Heart left ventricle (tissue), 16 donors: ENCODE data around the gene RNF123. TPM values are rescaled to one million over a fixed set of nuclear protein-coding genes. Genes with fewer than 3 reads are reported as not detected.

ENCODE experiments used
- ATAC-seq, 4 donors: fragments of 200-7000 bp; cut with Tn5 transposase; one replicate each; pipeline ENCODE4 v1.9.1; 2020 to 2022; ENCODE audit warnings: moderate library complexity in 4 of 4, mild to moderate bottlenecking in 3 of 4, moderate number of reproducible peaks in 1 of 4
- DNase-seq, 5 donors: peaks; one replicate each; pipeline ENCODE4 v3.0.0-alpha.2; 2020
- H3K27ac ChIP-seq, 12 donors: fragments of 200-600 bp; sonication (generic) in 4 of 12; one replicate each; pipeline versions ENCODE4 v1.5.0 to v1.8.0; 2016 to 2022; ENCODE audit warnings: mild to moderate bottlenecking in 2 of 12
- H3K27me3 ChIP-seq, 9 donors: fragments of 200-600 bp; sonication (generic) in 2 of 9; one replicate each; pipeline versions ENCODE4 v1.5.1 to v1.8.0; 2016 to 2022; ENCODE audit warnings: mild to moderate bottlenecking in 3 of 9
- H3K36me3 ChIP-seq, 9 donors: fragments of 200-600 bp; sonication (generic) in 2 of 9; one replicate each; pipeline versions ENCODE4 v1.5.0 to v1.8.0; 2018 to 2022; ENCODE audit warnings: mild to moderate bottlenecking in 2 of 9
- H3K4me1 ChIP-seq, 12 donors: fragments of 200-600 bp; sonication (generic) in 4 of 12; one replicate each; pipeline versions ENCODE4 v1.5.0 to v1.8.0; 2016 to 2022; ENCODE audit warnings: mild to moderate bottlenecking in 3 of 12
- H3K4me3 ChIP-seq, 12 donors: fragments of 200-600 bp; sonication (generic) in 4 of 12; one replicate each; pipeline versions ENCODE4 v1.5.0 to v1.8.0; 2017 to 2022; ENCODE audit warnings: mild to moderate bottlenecking in 9 of 12, moderate library complexity in 4 of 12
- H3K9me3 ChIP-seq, 12 donors: fragments of 200-600 bp; sonication (generic) in 4 of 12; one replicate each; pipeline versions ENCODE4 v1.5.0 to v1.8.0; 2016 to 2022; ENCODE audit warnings: mild to moderate bottlenecking in 1 of 12
- CTCF ChIP-seq, 12 donors: fragments of 200-600 bp; sonication (generic) in 4 of 12; IDR thresholded peaks; one replicate each; pipeline versions ENCODE4 v1.5.0 to v1.8.0; 2018 to 2022; ENCODE audit warnings: antibody characterized with exemption in 12 of 12, mild to moderate bottlenecking in 5 of 12
- POLR2A ChIP-seq, 2 donors: fragments of 450-650 bp; IDR thresholded peaks; one replicate each; pipeline ENCODE4 v1.6.1; 2017; ENCODE audit warnings: antibody characterized with exemption in 2 of 2, mild to moderate bottlenecking in 2 of 2, moderate library complexity in 2 of 2
- WGBS, 4 donors: extraction: QIAGEN DNeasy Blood & Tissue Kit in 2 of 4; methylation state at CpG; one replicate each; pipeline versions ENCODE4 v1.1.5 to v1.1.7; 2013 to 2018; 5-methylcytosine and 5-hydroxymethylcytosine counted together
- intact Hi-C, 10 donors: fragments of 100-400 bp; cut with DNase I; formaldehyde crosslinking; loops; one replicate each; pipeline versions ENCODE4 v1.11.1 to v1.14.2; 2022
- polyA plus RNA-seq, 2 donors: library from polyadenylated mRNA; stranded (reverse); fragments of 200-250 nt; gene quantifications; one replicate each; pipeline ENCODE4 v1.2.3, GENCODE V29; 2013
- total RNA-seq, 9 donors: library from RNA; depleted of rRNA in 2 of 9; stranded (reverse); fragments of >200 nt in 2 of 9; fragmentation: NEBNext Ultra II Directional in 3 of 9; extraction: Animal tissue kit (Norgen Biotek cat#: 25700) in 3 of 9; gene quantifications; one replicate each; pipeline versions ENCODE4 v1.1.0 to v1.2.4, GENCODE V29; 2016 to 2023
- donor health status: ischemic (EF 13 %, LVEDD 7.1; RV severe dilation, severe dysfunction).
- donor health status: healthy with polysubstance abuse.
- donor health status: DM: no; HTN: yes; CAD: no.
- donor health status: DM: no; HTN: no; CAD: no.
- donor health status: ischemic (EF 25% LVEDD 6.9; RV normal size, moderate dysfunction).
- donor health status: ischemic (EF 25% LVEDD 5.7; RV mildly dilated, moderate dysfunction).
- donor health status: healthy.
- donor health status: DM: yes; HTN: yes; CAD: no.
- donor health status: ischemic (EF 35%, LVEDD 5.7; RV mildly dilated, moderate dysfunction).
- donor health status: nonischemic (EF 11% LVEDD 7.7; RV severe dilation, severe dysfunction).
- donor health status: DM: yes; HTN: yes; CAD: no.
- donor health status: PGD.
- donor health status: ischemic (EF 29% LVEDD 5.4; RV normal size, mild dysfunction).
- donor health status: nonischemic (EF 23%, LVEDD 6.1; RV moderate dilation, normal function).

RNF123 gene
- total and polyA plus RNA-seq, 11 donors: 27.7 to 61.4 (median 46.0) TPM

GRCh38 chr3:49761661-49762060 lies 72.3 kb downstream of the RNF123 start:
- ATAC-seq: no peak
- Histone ChIP-seq H3K36me3 (peaks cover 0 to 17% (median 3%) of the 10 kb centered on the region in 9 donors), H3K27me3 (no peaks in the 10 kb centered on the region), H3K4me1 (peaks cover 0 to 19% (median 3%) of the 10 kb centered on the region in 12 donors), H3K4me3 (no peak overlapping the region), H3K9me3 (no peaks in the 10 kb centered on the region), H3K27ac (no peak overlapping the region)
- intact Hi-C loops: no loop called here
- DNase-seq: no peak
- WGBS, 4 donors: 82 to 93% (median 88%) methylated on average over 3 of the region's 3 CpGs
- TF ChIP-seq CTCF (IDR thresholded peaks at IDR 0.05) (no peak), POLR2A (IDR thresholded peaks at IDR 0.05) (no peak)

GRCh38 chr3:49763981-49764380 lies 74.6 kb downstream of the RNF123 start:
- H3K4me3 ChIP-seq: no peak overlapping the region
- no peaks in the 10 kb centered on the region for H3K27me3 ChIP-seq
- H3K36me3 ChIP-seq: peaks cover 0 to 21% (median 3%) of the 10 kb centered on the region in 9 donors
- H3K9me3 ChIP-seq: no peaks in the 10 kb centered on the region
- intact Hi-C loops: no loop called here
- H3K27ac ChIP-seq: no peak overlapping the region
- WGBS, 4 donors: 96 to 97% (median 97%) methylated on average over 4 of the region's 4 CpGs
- TF ChIP-seq CTCF (IDR thresholded peaks at IDR 0.05): no peak
- TF ChIP-seq POLR2A (IDR thresholded peaks at IDR 0.05): no peak
- ATAC-seq (no peak), DNase-seq (no peak)
- H3K4me1 ChIP-seq: peaks cover 0 to 7% (median 0%) of the 10 kb centered on the region in 12 donors

GRCh38 chr3:49769286-49769915 lies 80.0 kb downstream of the RNF123 start:
- H3K4me3 ChIP-seq: no peak overlapping the region
- ATAC-seq (no peak), DNase-seq (no peak)
- H3K27me3 ChIP-seq: no peaks in the 10 kb centered on the region
- H3K36me3 ChIP-seq: peaks cover 0 to 23% (median 10%) of the 10 kb centered on the region in 9 donors
- TF ChIP-seq POLR2A (IDR thresholded peaks at IDR 0.05): no peak
- no peak for TF ChIP-seq CTCF (IDR thresholded peaks at IDR 0.05)
- WGBS, 4 donors: 84 to 91% (median 88%) methylated on average over 3 of the region's 3 CpGs
- peaks cover 0 to 5% (median 0%) of the 10 kb centered on the region in 12 donors for H3K4me1 ChIP-seq
- intact Hi-C loops: no loop called here
- no peak overlapping the region for H3K27ac ChIP-seq
- no peaks in the 10 kb centered on the region for H3K9me3 ChIP-seq

- ATAC-seq: no peak
- Histone ChIP-seq H3K36me3 (peaks cover 0 to 23% (median 10%) of the 10 kb centered on the region in 9 donors), H3K4me3 (no peak overlapping the region), H3K27ac (no peak overlapping the region), H3K9me3 (no peaks in the 10 kb centered on the region), H3K4me1 (peaks cover 0 to 5% (median 0%) of the 10 kb centered on the region in 12 donors), H3K27me3 (no peaks in the 10 kb centered on the region)
- no peak for DNase-seq
- TF ChIP-seq CTCF (IDR thresholded peaks at IDR 0.05): no peak
- no peak for TF ChIP-seq POLR2A (IDR thresholded peaks at IDR 0.05)
- intact Hi-C loops: no loop called here
Observed at GRCh38 chr3:49769926-49770325, 80.6 kb downstream of the RNF123 start.

Other genes starting within 250 kb of the RNF123 start
- 100 to 1,000 TPM; 122 to 218 (median 141) TPM for gene DAG1, start 219.3 kb upstream of the RNF123 start, total RNA-seq
- gene DAG1, start 219.3 kb upstream of the RNF123 start, polyA plus RNA-seq: 100 to 1,000 TPM in 1 of 2 donors, 10 to 100 TPM in 1; 39.9 to 124 TPM
- gene BSN, start 135.1 kb upstream of the RNF123 start, total RNA-seq: 1 to 10 TPM in 5 of 9 donors, under 1 TPM in 4; 0.12 to 1.6 (median 1.0) TPM
- gene BSN, start 135.1 kb upstream of the RNF123 start, polyA plus RNA-seq: under 1 TPM; 0.19 to 0.42 TPM
- 100 to 1,000 TPM in 6 of 9 donors, 10 to 100 TPM in 3; 74.6 to 136 (median 105) TPM for gene APEH, start 15.2 kb upstream of the RNF123 start, total RNA-seq
- gene APEH, start 15.2 kb upstream of the RNF123 start, polyA plus RNA-seq: 10 to 100 TPM; 18.3 to 84.9 TPM
- 10 to 100 TPM in 1 of 9 donors, 1 to 10 TPM in 8; 1.8 to 29.4 (median 3.2) TPM for gene MST1, start 83 bp upstream of the RNF123 start, total RNA-seq
- gene MST1, start 83 bp upstream of the RNF123 start, polyA plus RNA-seq: 1 to 10 TPM; 2.0 to 4.4 TPM
- gene AMIGO3, start 30.1 kb downstream of the RNF123 start, total RNA-seq: 1 to 10 TPM in 1 of 9 donors, under 1 TPM in 2, not detected in 6; 0.14 to 1.4 (median 0.40) TPM
- gene AMIGO3, start 30.1 kb downstream of the RNF123 start, polyA plus RNA-seq: under 1 TPM; 0.69 to 0.76 TPM
- gene GMPPB, start 34.4 kb downstream of the RNF123 start, total RNA-seq: 10 to 100 TPM in 8 of 9 donors, 1 to 10 TPM in 1; 9.4 to 21.8 (median 13.7) TPM
- 10 to 100 TPM in 1 of 2 donors, 1 to 10 TPM in 1; 7.6 to 53.7 TPM for gene GMPPB, start 34.4 kb downstream of the RNF123 start, polyA plus RNA-seq
- gene IP6K1, start 97.0 kb downstream of the RNF123 start, total RNA-seq: 10 to 100 TPM; 12.6 to 36.6 (median 20.4) TPM
- gene IP6K1, start 97.0 kb downstream of the RNF123 start, polyA plus RNA-seq: 10 to 100 TPM in 1 of 2 donors, 1 to 10 TPM in 1; 8.9 to 29.3 TPM
- gene CDHR4, start 110.3 kb downstream of the RNF123 start, total RNA-seq: not detected
- gene CDHR4, start 110.3 kb downstream of the RNF123 start, polyA plus RNA-seq: not detected
- gene INKA1, start 113.7 kb downstream of the RNF123 start, total RNA-seq: 1 to 10 TPM; 1.1 to 5.0 (median 3.3) TPM
- gene INKA1, start 113.7 kb downstream of the RNF123 start, polyA plus RNA-seq: 1 to 10 TPM; 3.0 to 4.2 TPM
- gene UBA7, start 124.4 kb downstream of the RNF123 start, total RNA-seq: 10 to 100 TPM; 13.7 to 72.1 (median 22.1) TPM
- gene UBA7, start 124.4 kb downstream of the RNF123 start, polyA plus RNA-seq: 10 to 100 TPM in 1 of 2 donors, 1 to 10 TPM in 1; 8.5 to 22.8 TPM
- gene TRAIP, start 167.0 kb downstream of the RNF123 start, total RNA-seq: 1 to 10 TPM in 3 of 9 donors, under 1 TPM in 5, not detected in 1; 0.37 to 6.3 (median 0.99) TPM
- 1 to 10 TPM in 1 of 2 donors, under 1 TPM in 1; 0.72 to 1.3 TPM for gene TRAIP, start 167.0 kb downstream of the RNF123 start, polyA plus RNA-seq
- gene CAMKV, start 180.3 kb downstream of the RNF123 start, total RNA-seq: not detected
- gene CAMKV, start 180.3 kb downstream of the RNF123 start, polyA plus RNA-seq: not detected
- gene MST1R, start 214.3 kb downstream of the RNF123 start, total RNA-seq: 1 to 10 TPM in 8 of 9 donors, under 1 TPM in 1; 0.79 to 8.9 (median 1.8) TPM
- 1 to 10 TPM; 1.0 to 2.5 TPM for gene MST1R, start 214.3 kb downstream of the RNF123 start, polyA plus RNA-seq
- gene MON1A, start 240.3 kb downstream of the RNF123 start, total RNA-seq: 10 to 100 TPM in 2 of 9 donors, 1 to 10 TPM in 7; 4.8 to 13.0 (median 7.7) TPM
- gene MON1A, start 240.3 kb downstream of the RNF123 start, polyA plus RNA-seq: 10 to 100 TPM in 1 of 2 donors, 1 to 10 TPM in 1; 5.2 to 16.3 TPM